Hepatocyte (in vitro differentiated cells): ENCODE data around the gene SHC3. TPM values are rescaled to one million over a fixed set of nuclear protein-coding genes. Genes with fewer than 3 reads are reported as not detected.

Experiments
- DNase-seq: peaks from one replicate; pipeline ENCODE4 v3.0.0-alpha.2; 2016; ENCODE audit warnings: low spot score
- H2AFZ ChIP-seq: fragments of 200-600 bp; sonication (generic); 2 replicates; pipeline ENCODE4 v1.6.0; 2016; ENCODE audit warnings: antibody characterized with exemption, mild to moderate bottlenecking
- H3K27ac ChIP-seq: fragments of 200-600 bp; sonication (generic); 2 replicates; pipeline ENCODE4 v1.5.1; 2016; ENCODE audit warnings: mild to moderate bottlenecking
- H3K27me3 ChIP-seq: fragments of 200-600 bp; sonication (generic); 2 replicates; pipeline ENCODE4 v1.6.1; 2016
- H3K36me3 ChIP-seq: fragments of 200-600 bp; sonication (generic); replicated peaks from 2 replicates; pipeline ENCODE4 v1.5.1; 2016; ENCODE audit warnings: low read depth; ENCODE audit not compliant: insufficient read depth
- H3K4me1 ChIP-seq: fragments of 200-600 bp; sonication (generic); 2 replicates; pipeline ENCODE4 v1.5.1; 2016; ENCODE audit warnings: mild to moderate bottlenecking, moderate library complexity; ENCODE audit not compliant: insufficient read depth
- H3K4me2 ChIP-seq: fragments of 200-600 bp; sonication (generic); 2 replicates; pipeline ENCODE4 v1.6.0; 2016
- H3K4me3 ChIP-seq: fragments of 200-600 bp; sonication (generic); 2 replicates; pipeline ENCODE4 v1.5.1; 2016; ENCODE audit warnings: mild to moderate bottlenecking
- H3K79me2 ChIP-seq: fragments of 200-600 bp; sonication (generic); 2 replicates; pipeline ENCODE4 v1.6.0; 2017; ENCODE audit warnings: mild to moderate bottlenecking
- H3K9me2 ChIP-seq: fragments of 200-600 bp; sonication (generic); replicated peaks from 2 replicates; pipeline ENCODE4 v1.6.0; 2017; ENCODE audit warnings: mild to moderate bottlenecking; ENCODE audit not compliant: insufficient read depth
- H3K9me3 ChIP-seq: fragments of 200-600 bp; sonication (generic); 2 replicates; pipeline ENCODE4 v1.5.1; 2016; ENCODE audit warnings: low read depth, mild to moderate bottlenecking
- H4K20me1 ChIP-seq: fragments of 200-600 bp; sonication (generic); 2 replicates; pipeline ENCODE4 v1.6.0; 2016; ENCODE audit warnings: mild to moderate bottlenecking; ENCODE audit not compliant: insufficient read depth, poor library complexity, severe bottlenecking
- CTCF ChIP-seq: fragments of 200-600 bp; sonication (generic); IDR thresholded peaks from 2 replicates; pipeline ENCODE4 v1.5.1; 2016; ENCODE audit warnings: antibody characterized with exemption, mild to moderate bottlenecking; ENCODE audit not compliant: poor library complexity
- EZH2 ChIP-seq: fragments of 200-600 bp; sonication (generic); IDR thresholded peaks from 2 replicates; pipeline ENCODE4 v1.6.1; 2016; ENCODE audit warnings: antibody characterized with exemption, mild to moderate bottlenecking, borderline replicate concordance
- EZH2phosphoT487 ChIP-seq: fragments of 200-600 bp; sonication (generic); IDR thresholded peaks from one replicate; pipeline ENCODE4 v1.6.1; 2018; ENCODE audit warnings: antibody characterized with exemption, mild to moderate bottlenecking, low read depth, moderate library complexity; ENCODE audit not compliant: unreplicated experiment, severe bottlenecking
- WGBS: methylation state at CpG from one replicate; pipeline ENCODE4 v1.1.6; 2016; ENCODE audit warnings: low lambda C conversion rate; ENCODE audit errors: missing lambda C conversion rate; 5-methylcytosine and 5-hydroxymethylcytosine counted together
- polyA plus RNA-seq: library from polyadenylated mRNA; unstranded; fragments of >200 nt; fragmentation: Nextera tagmentation; extraction: Ambion mirVana; gene quantifications from 2 replicates; pipeline ENCODE4 v1.2.1, GENCODE V29; 2016
- total RNA-seq: library from RNA; depleted of rRNA; stranded (reverse); fragments of >200 nt; gene quantifications from 2 replicates; pipeline ENCODE4 v1.2.3, GENCODE V29; 2014

The SHC3 gene
- total and polyA plus RNA-seq, 2 experiments from 2014 or later: 1.5 to 1.8 TPM

GRCh38 chr9:89042984-89043383 lies 135.6 kb downstream of the SHC3 start:
- WGBS: 92% methylated on average over 9 of the region's 9 CpGs
- H3K79me2 ChIP-seq: no peaks in the 10 kb centered on the region

GRCh38 chr9:89039664-89040063 lies 139.0 kb downstream of the SHC3 start:
- no peaks in the 10 kb centered on the region for H3K9me3 ChIP-seq
- no peak overlapping the region for H3K27ac ChIP-seq
- no peak overlapping the region for H3K4me2 ChIP-seq
- H4K20me1 ChIP-seq: no peaks in the 10 kb centered on the region
- no peaks in the 10 kb centered on the region for H3K9me2 ChIP-seq
- no peak overlapping the region for H2AFZ ChIP-seq
- H3K4me1 ChIP-seq: peaks cover 14% of the 10 kb centered on the region
- H3K4me3 ChIP-seq: no peak overlapping the region
- DNase-seq: no peak
- TF ChIP-seq CTCF (no peak), EZH2 (no peak), EZH2phosphoT487 (no peak)
- no peaks in the 10 kb centered on the region for H3K36me3 ChIP-seq
- no peaks in the 10 kb centered on the region for H3K79me2 ChIP-seq
- 100% methylated on average over 2 of the region's 2 CpGs for WGBS
- no peaks in the 10 kb centered on the region for H3K27me3 ChIP-seq

More at GRCh38 chr9:89042984-89043383, 135.6 kb downstream of the SHC3 start:
- Histone ChIP-seq H4K20me1 (no peaks in the 10 kb centered on the region), H3K9me3 (no peaks in the 10 kb centered on the region), H3K27me3 (no peaks in the 10 kb centered on the region), H2AFZ (no peak overlapping the region), H3K4me2 (no peak overlapping the region), H3K36me3 (no peaks in the 10 kb centered on the region), H3K27ac (no peak overlapping the region), H3K9me2 (no peaks in the 10 kb centered on the region), H3K4me1 (no peaks in the 10 kb centered on the region), H3K4me3 (no peak overlapping the region)
- TF ChIP-seq CTCF: no peak
- no peak for TF ChIP-seq EZH2phosphoT487
- no peak for TF ChIP-seq EZH2
- DNase-seq: no peak

GRCh38 chr9:89039104-89039465 lies 139.5 kb downstream of the SHC3 start:
- 98% methylated on average over 4 of the region's 4 CpGs for WGBS
- Histone ChIP-seq H3K79me2 (no peaks in the 10 kb centered on the region), H3K9me3 (no peaks in the 10 kb centered on the region), H3K27ac (no peak overlapping the region), H4K20me1 (no peaks in the 10 kb centered on the region), H3K27me3 (no peaks in the 10 kb centered on the region), H3K36me3 (no peaks in the 10 kb centered on the region), H3K4me3 (no peak overlapping the region), H3K9me2 (no peaks in the 10 kb centered on the region), H3K4me2 (no peak overlapping the region), H2AFZ (no peak overlapping the region), H3K4me1 (peaks cover 14% of the 10 kb centered on the region)
- no peak for TF ChIP-seq EZH2
- TF ChIP-seq CTCF: no peak
- TF ChIP-seq EZH2phosphoT487: no peak
- no peak for DNase-seq
